ENCODE results near the gene SERPIND1. TPM values are rescaled to one million over a fixed set of nuclear protein-coding genes. Genes with fewer than 3 reads are reported as not detected.
A peak's percentile ranks its signal among the peaks of the same experiment; 100 is the strongest.
"Not testable (repeated sequence)": the region's sequence is repeated elsewhere in the genome, so short reads cannot be mapped to it uniquely, and the experiment has no call there.

Gene SERPIND1
- total RNA-seq, 1 experiment from 2014 or later = 0.17 TPM

GRCh38 chr22:20747223-20747622 lies 26.7 kb upstream of the SERPIND1 start:
- no peak for DNase-seq (ENCODE audit: low read depth)

GRCh38 chr22:20748082-20748481 lies 25.8 kb upstream of the SERPIND1 start:
- no peak for DNase-seq (ENCODE audit: low read depth)

DNA sequence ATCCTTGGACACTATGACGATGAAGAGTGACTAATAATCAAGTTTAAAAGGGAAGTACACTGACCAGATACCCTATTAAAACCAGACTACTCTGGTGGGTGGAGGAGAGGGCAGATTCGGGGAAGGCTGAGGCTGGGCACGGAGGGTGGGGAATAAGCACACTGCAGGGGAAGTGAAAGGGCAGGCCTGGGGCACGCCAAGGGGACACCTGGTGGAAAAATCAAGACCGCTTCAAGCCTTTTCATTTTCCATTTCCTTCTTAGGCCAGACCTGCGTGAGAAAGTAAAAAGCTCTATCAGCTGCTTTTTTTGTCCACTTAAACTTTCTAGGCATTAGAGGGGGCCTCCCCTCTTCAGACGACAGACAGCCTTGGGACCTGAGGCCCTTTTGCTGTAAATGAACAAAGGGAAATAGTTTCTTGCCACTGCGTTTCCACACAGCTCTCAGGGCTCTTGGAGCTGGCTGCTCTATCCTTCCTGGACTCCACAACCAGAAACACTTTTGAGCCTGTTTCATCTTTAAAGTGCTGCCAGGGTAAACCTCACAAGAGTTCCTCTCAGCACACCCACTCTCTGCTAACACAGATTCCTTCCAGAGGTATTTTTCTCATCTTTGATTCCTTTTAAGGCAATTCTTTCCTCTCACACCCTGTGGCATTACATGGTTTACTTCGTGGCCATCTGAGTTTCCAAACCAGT lies 25.0 kb upstream of the SERPIND1 start:
- no peak for DNase-seq (ENCODE audit: low read depth)

DNA sequence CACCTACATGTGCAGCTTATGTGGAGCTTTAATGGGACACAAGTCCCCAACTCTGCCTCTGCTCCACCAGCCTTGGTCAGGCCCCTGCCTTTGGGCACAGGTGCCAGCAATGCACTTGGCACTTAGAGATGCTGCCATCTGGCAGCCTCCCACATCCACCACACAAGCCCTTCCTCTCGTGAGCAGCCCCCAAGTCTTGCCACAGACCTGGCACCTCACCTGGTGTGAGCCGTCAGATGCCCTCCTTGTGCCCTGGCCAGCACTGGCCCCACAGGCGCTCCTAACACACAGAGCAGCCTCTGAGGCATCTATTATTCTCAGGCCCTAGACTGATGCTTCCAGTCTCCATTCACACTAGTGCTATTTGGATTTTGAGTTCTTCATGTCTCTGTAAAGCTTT lies 24.5 kb upstream of the SERPIND1 start:
- no peak for DNase-seq (ENCODE audit: low read depth)

DNA sequence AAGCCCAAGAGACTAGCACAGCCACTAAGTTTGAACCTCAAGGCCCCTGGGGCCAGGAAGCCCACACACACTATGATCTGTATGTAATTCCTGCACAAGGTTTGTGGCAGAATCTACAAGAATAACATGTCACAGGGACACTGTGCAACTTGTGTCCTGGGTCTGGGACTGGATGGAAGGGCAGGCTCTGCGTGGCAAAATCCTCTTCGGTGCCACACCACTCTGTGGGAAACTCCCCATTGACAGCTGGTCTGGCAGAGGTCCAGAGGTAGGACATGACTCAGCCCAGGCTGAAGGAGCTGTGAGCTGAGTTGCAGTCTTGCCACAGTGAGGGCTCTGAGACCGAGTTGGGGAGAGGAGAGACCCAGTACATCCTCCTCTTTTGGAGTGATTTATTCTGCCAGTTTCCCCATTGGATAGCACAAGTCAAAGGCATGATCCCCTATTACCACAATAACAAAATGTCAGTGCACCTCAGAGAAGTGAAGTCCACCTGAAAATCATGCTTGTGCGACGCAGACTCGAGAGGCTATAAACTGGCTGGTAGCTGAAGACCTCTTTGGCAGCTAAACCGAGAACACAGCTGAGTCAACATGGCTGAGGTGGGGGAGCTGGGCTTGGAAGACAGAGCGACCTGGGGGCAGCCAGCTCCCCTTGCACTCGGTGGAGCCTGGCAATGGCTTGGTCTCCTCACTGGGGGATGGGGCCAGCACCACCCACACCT lies 23.3 kb upstream of the SERPIND1 start:
- DNase-seq (ENCODE audit: low read depth) = peak; percentile 90

GRCh38 chr22:20751185-20751851 lies 22.6 kb upstream of the SERPIND1 start:
- no peak for DNase-seq (ENCODE audit: low read depth)

GRCh38 chr22:20752104-20752741 lies 21.7 kb upstream of the SERPIND1 start:
- DNase-seq (ENCODE audit: low read depth) = no peak

GRCh38 chr22:20752873-20753272 lies 21.0 kb upstream of the SERPIND1 start:
- no peak for DNase-seq (ENCODE audit: low read depth)

- DNase-seq (ENCODE audit: low read depth) = no peak
Measured at GRCh38 chr22:20756846-20757245, 17.1 kb upstream of the SERPIND1 start.

- no peak for DNase-seq (ENCODE audit: low read depth)
Measured at GRCh38 chr22:20758688-20759087, 15.2 kb upstream of the SERPIND1 start.

GRCh38 chr22:20760084-20760483 lies 13.8 kb upstream of the SERPIND1 start:
- DNase-seq (ENCODE audit: low read depth) = no peak

- peak; percentile 36 for DNase-seq (ENCODE audit: low read depth)
Measured at GRCh38 chr22:20761536-20761935, 12.4 kb upstream of the SERPIND1 start.

DNA sequence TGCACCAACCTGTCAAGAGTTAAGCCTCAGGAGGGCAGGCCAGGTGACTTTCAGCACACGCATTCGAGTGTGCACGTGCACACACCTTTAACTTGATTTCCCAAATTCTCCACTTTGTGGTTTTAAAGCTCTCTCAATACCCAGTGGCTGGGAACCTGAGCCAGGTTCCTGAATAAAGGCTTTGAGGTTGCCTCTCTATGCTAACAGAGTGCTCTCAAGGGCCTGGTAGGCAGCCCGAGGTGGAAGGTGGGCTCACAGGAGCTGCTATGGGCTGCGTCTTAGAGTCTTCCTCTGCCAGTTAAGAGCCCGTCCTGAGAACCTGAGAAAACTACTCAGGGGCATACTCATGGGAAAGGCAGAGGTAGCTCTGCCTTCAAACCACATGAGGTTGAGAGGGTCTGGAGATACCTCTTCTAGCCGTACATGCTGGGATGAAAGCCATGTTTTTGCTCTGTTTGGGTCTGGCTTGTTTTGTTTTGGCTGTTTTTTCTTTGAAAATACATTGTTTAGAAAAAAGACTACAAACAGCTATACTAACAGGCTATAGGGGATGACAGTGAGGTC lies 11.6 kb upstream of the SERPIND1 start:
- no peak for DNase-seq (ENCODE audit: low read depth)

DNA sequence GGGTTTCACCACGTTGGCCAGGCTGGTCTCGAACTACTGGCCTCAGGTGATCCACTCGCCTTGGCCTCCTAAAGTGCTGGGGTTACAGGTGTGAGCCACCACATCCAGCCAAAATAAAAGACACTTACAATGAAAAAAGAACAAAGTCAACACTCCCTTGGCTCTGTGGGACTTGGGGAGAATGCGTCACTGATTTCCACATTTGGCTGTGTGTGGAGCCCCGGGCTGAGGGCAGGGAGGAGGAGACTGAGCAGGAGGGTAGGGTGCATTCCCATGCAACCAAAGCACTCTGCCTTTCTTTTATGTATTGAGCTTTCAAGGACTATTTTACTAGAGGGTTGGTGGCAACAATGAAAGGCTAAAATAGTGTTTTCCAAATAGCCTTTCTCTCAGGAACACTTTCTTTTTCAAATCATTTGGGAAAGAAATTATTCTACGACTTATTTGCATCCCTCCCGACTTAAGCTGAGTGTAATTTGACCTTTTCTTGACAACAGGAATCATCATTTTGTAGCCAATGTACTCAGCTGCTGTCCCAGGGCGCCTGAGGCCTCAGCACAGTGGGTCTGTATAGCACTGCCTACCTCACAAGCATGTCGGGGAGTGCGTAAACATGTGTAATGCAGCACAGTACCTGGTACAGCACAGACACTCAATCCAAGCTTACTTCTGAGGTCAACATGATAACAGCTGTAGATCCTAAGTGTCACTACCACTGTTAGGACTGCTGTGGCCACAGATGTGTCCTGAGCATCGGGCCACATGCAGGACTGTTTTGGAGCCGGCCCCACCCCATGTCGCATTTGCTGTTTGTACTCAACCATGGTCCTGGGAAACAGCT lies 10.1 kb upstream of the SERPIND1 start:
- DNase-seq (ENCODE audit: low read depth) = no peak

DNA sequence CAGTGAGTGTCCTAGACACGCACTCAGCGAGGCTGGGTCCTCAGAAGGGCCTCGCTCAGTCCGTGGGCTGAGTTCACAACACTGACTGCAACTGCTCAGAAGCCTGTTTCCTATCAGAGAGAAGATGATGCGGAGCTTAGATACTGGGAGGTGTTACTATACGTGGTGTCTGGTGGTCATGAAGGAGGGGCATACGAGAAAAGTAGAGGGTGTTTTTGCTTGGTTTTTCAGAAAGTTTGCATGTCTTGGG lies 9.5 kb upstream of the SERPIND1 start:
- DNase-seq (ENCODE audit: low read depth) = no peak

GRCh38 chr22:20764729-20765128 lies 9.2 kb upstream of the SERPIND1 start:
- no peak for DNase-seq (ENCODE audit: low read depth)

DNA sequence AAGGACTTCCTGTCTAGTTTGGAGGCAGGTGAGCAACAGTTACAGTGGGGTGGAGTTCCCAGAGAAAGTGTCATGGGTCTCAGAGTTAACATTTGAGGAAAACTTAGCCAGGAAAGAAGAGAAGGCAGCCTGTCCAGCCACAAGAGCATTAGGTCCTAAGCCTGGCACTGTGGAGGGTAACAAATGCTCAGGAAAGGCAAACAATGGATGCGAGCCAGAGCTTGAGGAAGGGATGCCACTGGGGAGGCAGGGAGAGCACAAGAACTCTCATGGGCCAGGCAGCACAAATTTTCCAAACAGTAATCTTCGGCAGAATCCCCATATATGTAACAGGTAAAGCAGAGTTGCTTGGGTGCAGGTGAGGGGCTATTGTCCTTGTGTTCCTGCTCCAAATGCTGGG lies 8.0 kb upstream of the SERPIND1 start:
- no peak for DNase-seq (ENCODE audit: low read depth)

GRCh38 chr22:20766530-20766929 lies 7.4 kb upstream of the SERPIND1 start:
- no peak for DNase-seq (ENCODE audit: low read depth)

DNA sequence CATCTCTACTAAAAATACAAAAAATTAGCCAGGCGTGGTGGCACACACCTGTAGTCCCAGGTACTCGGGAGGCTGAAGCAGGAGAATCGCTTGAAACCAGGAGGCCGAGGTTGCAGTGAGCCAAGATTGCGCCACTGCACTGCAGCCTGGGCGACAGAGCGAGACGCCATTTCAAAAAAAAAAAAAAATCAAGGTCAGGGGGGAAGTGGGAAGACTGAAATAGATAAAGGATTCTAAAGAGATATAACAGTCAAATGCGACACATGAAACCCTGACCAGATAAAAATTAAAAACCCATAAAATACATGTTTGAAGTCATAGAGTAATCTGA lies 4.5 kb upstream of the SERPIND1 start:
- DNase-seq (ENCODE audit: low read depth) = not testable (repeated sequence)

DNA sequence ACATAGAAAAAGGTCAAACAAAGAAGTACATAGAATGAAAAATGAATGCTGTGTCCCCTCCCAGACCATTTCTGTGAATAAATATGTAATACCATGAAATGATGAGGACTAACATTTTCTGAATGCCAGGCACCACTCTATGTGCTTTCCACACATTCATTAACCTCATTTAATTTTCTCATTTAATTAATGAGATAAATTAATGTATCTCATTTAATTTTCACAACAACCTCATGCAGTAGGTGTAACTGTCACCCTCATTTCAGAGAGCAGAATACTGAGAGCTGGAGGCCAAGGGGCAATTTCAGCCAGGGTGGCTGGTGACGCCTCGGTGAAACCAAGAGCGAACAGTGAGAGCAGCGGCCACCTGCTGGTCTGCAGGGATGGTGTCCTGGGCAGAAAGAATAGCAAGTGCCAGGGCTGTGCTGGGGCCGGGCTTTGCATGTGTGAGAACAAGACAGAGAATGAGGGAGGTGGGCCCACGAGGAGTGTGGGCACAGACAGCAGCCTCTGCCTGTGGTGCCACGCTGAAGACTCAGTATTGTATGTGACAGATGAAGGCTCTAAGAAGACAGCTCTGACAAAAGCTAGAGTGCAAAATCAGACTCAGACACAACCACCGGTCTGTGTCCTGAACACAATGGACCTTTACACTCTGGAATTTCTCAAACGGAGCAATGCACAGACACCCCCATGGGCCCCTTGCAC lies 1.8 kb upstream of the SERPIND1 start:
- no peak for DNase-seq (ENCODE audit: low read depth)

GRCh38 chr22:20774882-20775281 lies 969 bp downstream of the SERPIND1 start:
- no peak for DNase-seq (ENCODE audit: low read depth)
